Fibroblast of the conjunctiva (primary cell): ENCODE data around the gene RALGPS1.

ENCODE experiments used
- DNase-seq: peaks from one replicate; pipeline ENCODE4 v3.0.0-alpha.2; 2010; ENCODE audit warnings: low read depth

Gene RALGPS1

DNA sequence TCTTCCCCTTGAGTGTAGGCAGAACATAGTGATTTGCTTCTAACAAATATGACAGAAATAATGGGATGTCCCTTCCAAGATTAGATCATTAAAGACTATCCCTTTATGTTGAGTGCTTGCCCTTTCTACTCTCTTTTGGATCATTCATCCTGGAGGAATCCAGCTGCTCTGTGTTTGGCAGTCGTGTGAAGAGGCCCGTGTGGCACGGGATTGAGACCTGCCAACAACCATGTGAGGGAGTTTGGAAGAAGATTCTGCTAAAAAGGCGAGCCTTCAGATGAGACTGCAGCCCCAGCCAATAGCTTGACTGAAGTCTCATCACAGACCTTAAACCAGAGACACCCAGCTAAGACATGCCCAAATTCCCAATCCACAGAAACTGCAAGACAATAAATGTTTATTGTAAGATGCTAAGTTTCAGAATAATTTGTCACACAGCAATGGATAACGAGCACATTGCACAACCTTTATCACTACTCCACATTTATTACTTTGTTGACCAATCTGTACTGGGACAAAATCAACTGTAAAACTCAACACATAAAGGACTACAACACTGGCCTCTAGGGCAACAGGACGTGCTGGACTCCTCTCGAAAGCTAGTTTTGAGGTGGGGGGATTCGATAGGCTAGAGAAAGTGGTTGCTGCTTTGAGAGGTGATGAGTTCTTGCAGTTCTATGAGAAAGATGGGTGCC, 165.0 kb downstream of the RALGPS1 start:
- DNase-seq, result no peak

DNA sequence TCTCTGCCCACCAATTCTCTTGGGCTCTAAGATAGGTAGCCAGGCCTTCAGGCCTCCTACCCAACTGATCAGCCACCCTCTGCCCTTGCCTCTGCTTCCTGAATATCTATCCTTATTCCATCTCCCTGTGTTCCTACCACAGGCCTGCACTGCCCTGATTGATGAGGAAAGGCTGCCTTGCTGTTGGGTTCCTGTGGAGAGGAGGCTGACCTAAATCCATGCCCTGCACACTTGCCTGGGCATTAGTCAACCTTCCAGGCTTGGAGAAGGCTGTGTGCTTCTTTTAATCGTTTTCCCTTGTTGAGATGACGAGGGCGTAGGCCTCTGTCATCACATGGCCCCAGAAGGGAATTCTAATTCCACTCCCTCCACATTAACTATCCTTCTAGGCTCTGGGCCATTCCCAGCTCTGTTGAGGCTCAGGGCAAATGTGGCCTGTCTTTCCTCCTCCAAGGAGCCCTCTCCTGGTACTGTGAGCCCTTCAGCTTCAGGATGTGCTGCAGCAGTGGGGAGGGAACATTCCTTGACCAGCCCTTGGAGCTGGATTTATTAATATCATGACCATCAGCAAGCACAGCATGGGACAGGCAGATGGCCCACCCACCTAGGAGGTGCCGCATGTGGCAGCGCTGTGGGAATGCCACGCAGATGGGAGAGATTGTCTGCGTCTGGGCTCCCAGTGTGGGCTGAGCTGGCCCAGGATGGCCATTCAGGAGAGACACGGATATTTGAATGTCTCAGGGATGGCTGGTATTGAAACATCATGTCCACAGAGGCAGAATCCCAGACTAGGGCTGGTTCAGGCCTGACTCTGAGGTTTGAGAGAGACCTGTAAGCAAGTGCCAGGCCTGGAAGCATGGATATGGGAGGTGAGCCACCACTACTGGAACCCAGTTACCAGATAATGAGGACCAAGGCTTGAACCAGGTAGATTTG, 166.9 kb downstream of the RALGPS1 start:
- no peak for DNase-seq

DNA sequence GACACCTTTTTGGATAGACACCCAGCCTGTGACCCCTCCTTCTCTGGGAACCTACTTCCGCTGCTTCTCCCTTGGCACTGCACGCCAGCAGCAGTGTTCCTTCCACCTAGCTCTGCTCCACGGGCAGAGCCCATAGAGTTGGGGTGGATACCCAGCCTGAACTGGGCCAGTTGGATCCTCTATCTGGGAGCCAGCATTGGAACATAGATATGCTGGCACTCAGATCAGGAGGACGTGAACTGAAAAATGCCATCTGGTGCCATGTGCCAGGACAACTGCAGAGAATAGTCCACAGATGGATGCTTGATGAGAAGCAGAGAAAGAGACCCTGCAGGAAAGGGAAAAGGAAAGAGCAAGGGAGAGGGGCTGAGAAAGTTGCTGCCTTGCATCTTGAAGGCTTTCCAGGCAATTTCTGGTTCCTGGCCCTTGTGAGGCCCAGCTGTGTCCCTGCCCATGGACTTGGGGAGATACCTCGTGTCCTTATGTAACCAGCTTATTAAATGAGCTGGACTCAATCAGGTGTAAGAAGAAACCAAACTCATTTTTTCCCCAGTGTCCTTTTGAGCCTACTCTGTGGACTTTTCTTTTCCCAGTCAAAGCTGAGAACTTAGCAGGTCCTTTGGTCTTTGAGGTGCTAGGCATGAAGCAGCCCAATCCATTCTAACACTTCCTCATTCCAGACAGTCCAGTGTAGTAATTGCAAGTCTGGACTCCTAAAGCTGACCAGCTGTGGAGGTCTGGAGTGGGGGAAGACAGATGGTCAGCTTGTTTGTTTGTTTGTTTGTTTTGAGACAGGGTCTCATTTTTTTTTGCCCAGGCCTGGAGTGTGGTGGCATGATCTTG, 168.8 kb downstream of the RALGPS1 start:
- DNase-seq, result no peak

DNA sequence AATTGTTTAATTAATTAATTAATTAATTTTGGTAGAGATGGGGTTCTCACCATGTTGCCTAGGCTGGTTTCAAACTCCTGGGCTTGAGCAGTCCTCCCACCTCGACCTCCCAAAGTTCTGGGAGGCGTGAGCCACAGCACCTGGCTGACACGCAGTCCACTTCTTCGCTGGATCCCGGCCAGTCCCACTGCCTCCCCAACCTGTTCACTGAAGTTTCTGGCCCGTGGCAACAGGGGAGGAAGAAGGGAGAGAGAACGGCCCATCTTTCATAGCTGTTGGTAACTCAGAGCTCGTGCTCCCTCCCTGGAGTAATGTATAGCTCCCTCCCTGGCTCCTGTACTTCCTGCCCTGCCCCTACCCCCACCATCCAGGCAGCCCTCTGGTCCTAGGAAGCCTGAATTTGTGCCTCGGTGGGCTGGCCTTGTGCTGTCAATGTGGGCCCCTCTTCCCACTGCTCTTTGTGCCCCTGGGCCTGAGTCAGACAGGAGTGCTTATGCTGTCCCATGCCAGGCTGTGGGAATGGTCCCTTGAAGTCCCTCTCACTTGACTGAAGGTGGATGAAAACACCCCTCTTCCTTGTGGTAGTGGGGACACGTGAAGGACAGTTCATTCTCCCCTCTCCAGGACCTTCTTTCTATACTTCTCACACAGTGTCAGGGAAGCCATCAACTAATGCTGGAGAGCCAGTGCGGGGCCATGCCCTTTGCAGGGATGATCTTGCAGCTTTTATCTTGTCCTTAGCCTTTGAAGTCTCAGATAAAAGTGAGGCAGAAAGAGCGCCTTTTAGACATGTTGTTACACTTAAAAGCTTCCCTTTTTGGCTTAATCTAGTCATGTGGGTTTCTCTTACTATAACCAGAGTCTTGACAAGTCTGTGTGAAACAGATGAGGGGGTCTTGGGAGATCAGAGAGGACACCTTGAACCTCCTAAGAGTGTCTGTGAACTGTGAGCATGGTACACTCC, 169.8 kb downstream of the RALGPS1 start:
- no peak for DNase-seq

DNA sequence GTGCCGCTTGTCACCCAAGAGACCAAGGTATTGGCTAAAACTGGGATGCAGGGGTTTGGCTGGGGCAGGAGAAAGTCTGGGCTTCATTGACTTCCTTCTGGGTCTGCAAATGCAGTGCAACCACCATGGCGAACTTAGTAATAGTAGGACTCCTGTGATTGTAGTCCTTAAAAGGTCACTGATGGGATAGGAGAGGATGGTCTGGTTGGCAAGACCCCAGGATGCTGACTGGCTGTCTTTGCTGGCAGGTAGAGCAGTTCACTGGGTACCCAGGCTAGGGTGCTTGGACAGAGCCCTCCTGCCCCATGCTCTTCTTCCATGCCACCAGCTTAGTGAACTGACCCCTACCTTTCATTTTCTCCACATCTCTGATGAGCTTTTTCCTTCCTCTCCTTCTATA, 170.6 kb downstream of the RALGPS1 start:
- no peak for DNase-seq

DNA sequence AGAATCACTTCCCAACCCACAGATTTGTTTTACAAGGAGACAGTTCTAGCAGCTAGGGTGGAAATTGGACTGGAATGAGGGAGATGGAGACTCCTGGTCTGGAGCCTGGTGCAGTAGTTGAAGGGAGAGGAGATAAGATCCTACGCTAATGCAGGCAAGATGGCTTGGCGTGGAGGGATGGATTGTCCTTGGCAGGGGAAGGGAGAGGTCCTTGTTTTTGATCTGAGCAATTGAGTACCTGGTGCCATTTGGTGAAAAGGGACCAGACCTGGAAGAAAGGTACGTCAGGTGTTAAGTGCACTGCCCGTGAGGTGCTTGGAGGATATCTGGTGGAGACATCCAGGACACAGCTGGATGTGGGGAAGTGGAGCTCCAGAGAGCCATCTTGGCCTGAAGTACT, 172.2 kb downstream of the RALGPS1 start:
- DNase-seq, result no peak

DNA sequence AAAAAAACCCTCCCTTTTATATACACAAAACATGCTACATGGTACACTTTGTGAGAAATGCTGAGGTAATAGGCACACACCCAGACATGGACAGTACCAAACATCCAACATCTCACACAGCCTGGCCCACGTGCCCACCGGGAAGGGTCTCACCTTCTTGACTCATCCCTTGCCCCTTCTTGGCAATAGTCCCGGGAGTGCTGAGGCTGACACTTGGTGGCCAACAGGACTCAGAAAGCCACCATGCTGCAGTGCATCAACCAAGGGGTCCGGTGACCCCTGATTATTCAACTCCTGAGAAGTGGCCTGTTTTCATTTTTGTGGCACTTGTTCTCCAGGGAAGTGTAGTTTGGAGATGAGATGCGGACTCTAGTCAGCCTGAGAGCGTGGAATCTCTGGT, 172.8 kb downstream of the RALGPS1 start:
- DNase-seq, result no peak

DNA sequence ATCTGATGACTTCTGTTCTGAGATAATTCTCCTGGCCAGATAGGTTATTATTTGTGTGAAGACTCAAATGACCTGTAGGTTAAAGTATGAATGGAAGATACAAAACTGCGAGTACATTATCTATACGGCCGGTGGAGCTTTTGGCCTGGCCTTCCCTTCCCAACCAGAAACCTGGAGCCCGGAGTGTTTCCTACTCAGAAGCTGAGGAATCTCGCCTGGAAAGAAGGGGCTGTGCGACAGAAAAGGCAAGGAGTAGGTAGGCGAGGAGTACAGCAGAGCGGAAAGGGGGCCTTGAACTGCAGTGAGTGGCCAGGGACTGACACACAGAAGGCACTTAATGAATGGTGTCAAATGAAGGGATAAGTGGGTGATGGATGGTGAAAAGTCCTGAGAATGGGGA, 173.3 kb downstream of the RALGPS1 start:
- DNase-seq, result no peak

DNA sequence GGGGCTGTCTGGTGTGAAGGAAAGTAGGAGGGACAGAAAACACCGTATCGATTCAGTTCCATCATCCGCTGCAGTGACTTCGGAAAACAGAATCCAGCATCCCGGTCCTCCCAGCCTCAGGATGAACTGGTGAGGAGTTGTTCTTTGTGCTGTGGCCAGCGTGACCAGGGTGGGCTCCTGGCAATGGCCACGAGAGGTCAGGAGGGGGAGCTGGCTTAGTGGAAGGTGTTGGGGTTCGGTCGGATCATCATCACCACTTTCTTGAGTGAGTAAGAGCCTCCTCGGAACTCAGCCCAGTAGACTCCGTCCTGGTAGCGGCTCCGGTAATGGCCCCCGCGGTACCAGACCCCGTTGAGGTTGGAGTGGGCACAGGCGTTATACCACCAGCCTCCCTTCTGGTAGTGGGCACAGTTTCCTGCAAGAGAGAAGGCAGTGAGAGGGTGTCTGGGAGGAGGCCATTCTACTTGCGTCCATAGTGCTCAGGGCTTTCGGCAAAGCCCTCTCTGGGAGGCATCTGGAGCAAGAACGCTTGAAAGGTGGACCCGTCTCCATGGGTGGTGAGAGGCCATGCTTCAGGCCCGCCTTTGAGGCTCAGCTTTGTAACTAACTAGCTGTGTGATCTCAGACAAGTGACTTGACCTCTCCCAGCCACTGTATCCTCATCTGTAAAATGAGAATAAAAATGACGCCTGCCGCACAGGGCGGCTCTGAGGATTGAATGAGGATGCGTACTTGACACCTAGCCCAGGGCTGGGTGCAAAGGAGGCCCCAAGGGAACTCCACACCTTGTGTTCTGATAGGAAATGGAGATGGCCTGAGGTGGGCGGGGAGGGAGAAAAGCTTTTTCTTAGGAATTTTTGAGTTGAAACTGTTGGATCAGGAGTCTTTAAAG, 174.4 kb downstream of the RALGPS1 start:
- DNase-seq, result no peak

DNA sequence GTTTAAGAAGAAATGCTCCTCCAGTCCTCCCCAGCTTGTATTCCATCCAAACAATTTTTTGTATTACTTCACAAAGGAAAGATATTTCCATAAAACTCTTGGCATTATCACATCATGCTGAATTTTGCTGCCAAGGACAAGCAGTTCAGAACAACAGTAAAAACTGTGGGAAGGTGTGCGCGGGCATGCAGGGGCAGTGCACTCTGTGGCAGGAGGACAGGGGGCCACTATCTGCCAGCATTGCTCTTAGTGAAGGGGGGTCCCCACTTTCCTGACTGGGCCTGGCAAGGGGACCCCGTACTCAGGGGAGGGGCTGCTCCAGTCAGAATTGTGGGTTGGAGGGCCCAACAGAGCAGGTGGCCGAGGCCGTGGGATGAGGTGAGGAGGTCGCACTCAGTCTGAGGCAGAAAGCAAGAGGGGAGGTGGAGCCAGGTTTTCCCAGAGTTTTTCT, 175.1 kb downstream of the RALGPS1 start:
- no peak for DNase-seq

DNA sequence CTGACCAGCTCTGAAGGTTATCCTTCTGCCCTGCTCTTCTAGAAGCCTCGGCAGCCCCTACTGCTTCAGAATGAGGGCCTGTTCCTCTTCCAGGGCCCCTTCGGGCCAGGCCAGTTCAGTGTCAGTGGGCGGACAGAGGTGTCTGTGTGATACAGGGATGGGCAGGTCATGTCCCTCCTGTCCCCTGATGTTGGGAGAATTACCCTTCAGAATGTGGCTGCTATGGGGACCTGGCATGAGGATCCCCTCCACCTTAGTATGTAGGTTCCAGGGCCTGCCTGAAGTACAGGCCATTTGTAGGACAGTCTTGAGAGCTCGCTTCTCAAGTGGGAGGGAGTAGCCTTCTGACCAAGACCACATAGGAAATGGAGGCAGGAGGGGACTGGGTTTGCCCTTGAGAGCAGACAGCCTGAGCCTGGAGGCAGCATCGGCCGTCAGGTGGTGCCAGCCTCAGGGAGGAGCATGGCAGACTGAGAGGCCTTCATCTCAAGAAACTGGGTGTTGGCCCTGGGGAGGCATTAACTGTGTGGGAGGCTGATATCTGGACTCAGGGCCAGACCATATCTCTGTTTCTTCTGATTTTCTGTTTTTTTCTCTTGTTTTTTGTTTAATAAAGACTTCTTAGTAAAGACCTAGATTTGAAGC, 175.9 kb downstream of the RALGPS1 start:
- no peak for DNase-seq

DNA sequence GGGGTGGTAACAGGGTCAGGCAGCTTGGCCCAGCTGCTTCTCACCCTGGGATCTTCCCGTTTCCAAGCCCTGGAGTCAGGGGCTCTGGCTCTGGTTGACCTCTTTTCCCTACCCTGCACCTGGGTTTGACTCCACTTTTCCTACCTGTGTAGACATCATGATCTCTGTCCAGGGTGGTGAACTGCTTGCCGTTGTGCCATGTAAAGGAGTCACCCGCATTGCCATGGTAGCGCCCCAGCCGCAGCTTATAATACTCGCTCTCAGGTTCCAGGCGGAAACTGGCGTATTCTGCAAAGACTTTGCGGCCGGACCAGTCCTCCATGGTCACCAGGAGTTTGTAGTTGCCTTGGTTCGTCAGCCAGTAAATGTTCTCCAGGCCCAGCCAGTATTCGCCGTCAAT, 176.9 kb downstream of the RALGPS1 start:
- no peak for DNase-seq

DNA sequence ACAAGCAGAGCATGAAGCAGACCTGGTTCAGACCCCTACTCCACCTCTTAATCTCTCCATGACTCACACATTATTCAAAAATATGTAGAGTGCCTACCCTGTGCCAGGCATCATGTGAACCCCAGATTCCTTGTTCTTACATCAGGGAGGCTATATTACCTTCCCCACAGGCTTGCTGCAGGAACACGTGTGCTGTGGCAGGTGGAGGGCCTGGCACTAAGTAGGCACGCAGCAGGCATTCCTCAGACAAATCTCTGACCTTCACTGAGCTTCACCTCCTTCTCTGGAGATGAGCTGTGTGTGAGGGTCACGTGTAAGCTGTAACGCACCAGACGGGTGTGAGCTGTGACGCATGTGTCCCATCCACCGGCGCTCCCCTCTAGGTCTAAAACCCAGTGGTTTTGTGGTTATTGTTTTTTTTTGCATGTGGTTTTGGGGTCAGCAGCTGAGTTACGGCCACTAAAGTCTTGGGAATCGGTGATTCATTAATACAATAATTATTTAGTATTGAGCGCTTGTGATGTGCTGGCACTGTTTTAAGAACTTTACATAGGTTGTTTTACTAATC, 177.5 kb downstream of the RALGPS1 start:
- no peak for DNase-seq

DNA sequence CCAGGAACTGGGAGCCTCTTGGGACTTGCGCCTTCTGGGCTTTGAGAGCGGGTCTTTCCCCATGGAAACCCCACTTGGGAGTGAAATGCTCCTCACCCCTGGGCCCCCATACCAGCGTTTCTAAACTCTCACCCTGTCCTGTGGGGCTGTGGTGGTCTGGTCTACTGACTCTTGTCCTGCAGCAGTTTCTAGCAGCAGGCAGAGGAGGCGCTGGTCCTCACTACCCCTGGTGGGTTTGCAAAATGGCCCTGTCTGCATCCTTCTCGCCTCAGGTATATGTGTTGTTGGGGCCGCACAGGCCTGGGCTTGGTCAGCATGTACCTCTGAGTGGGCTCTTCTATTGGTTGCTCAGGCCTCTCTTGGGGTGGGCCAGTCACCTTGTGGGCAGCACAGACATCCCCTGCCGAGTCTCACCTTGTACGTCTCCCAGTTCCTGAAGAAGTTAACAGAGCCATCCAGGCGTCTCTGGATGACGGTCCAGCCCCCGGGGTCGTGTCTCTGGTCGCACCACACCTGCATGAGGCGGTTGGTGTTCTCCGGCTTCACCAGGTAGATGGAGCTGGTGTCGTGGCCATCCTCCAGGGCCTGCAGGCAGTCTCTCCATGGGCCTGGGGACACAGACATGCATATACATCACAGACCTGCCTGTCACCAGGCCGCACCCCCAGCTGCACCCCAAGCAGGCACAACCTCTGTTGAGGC, 178.9 kb downstream of the RALGPS1 start:
- DNase-seq, result no peak

DNA sequence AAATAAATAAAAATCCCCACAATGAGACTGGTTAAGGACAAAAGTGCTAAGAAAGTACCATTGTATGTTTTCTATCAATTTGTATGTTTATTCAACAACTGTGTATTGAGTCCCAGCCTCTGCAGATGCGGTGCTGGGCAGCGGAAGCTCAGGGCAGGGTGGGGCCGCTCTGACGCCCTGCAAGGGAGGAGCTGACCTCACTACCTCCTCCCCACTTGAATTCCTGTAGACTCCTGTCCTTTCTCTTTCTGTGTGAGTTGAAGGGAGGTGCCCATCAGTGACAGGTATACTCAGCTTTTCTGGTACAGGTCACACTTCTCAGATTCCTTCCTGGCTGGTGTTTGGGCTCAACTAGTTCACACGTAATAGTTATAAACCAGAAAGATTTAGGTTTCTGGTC, 180.8 kb downstream of the RALGPS1 start:
- no peak for DNase-seq

DNA sequence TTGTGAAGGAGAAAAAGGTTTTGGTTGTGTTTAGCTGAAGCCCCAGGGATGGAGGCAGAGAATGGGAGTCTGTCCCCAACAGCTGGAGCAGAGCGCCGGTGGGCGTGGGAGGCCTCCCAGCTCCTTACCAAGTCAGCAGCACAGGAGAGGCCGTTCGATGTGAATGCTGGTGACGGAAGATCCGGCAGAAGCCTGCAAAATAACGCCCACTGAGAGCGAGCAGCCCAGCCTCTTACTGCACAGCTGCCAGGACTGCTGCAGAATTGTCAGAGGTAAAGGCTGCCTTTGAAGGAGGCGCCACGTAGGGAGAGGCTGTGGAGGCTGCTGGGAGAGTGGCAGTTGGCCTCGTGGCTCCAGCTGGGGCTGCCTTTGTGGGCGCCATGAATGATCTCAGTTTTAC, 181.6 kb downstream of the RALGPS1 start:
- DNase-seq, result no peak

DNA sequence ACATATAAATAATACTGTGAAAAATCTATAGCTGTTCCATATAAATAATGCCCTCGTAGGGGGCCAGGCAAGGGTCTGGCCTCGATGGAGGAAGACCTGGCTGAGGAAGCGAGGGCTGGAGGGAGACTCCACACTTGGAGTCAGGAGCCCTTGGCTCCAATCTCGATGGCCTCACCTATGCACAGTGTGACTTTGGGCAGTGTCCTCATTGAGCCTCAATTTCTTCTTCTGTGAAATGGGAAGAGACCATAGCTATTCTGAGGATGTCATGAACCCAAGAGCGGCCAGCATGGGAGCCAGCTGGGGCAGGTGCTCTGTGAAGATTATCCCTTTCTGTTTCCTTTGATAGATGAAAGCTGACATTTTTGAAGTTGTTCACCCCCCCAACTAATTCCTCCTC, 183.1 kb downstream of the RALGPS1 start:
- no peak for DNase-seq

DNA sequence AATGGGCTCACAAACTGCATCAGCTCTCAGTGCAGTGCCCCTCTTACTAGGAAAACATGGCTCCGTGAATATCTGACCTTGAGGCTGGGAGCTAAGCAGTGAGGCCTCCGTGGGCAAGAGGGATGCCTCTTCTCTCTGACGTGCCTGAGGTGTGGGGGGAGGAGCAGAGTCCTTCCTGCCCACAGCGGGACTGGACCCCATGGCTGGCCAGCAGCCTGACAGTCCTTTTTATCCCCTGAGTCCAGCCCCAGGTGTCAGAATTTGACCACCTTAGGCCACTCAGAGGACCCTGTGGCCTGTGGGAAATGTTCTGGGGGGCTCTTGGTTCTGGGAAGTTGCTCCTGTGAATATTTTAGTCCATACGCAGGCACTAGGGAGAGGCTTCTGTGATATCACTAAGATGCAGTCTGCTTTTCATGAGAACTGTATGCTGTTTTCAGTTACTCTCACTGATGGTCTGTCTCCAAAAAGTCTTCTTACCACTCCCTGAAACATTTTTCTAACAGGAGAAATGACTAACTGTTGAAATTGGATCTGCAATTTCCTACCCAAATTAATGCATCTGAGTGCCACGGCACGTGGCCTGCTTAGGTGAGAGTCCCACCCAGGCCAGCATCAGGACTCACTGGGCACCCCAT, 184.5 kb downstream of the RALGPS1 start:
- no peak for DNase-seq
